Stimulated activated CD4-positive, alpha-beta T cell treated with anti-CD3 and anti-CD28 coated beads, Interleukin-1b, Interleukin-23, amount 100 ng/mL, for 48 hours (primary cell): ENCODE measurements around the gene ANKRA2.

Experiments
- DNase-seq: peaks from one replicate; pipeline ENCODE4 v3.0.0-alpha.2; 2020

The ANKRA2 gene

GRCh38 chr5:73565139-73565968 is at the start of gene ANKRA2, which contains the start of gene UTP15:
Gene ANKRA2, minus strand, starts transcription at chr5:73565639. Its CDS starts 2,758 bp downstream, at chr5:73562881.
Gene UTP15, plus strand, starts transcription at chr5:73565743. Its CDS starts 1,602 bp downstream, at chr5:73567345.
- DNase-seq = peak; percentile 97

- DNase-seq = no peak
Observed at GRCh38 chr5:73615085-73615484, 49.6 kb upstream of the ANKRA2 start.

- no peak for DNase-seq
Observed at GRCh38 chr5:73612799-73613198, 47.4 kb upstream of the ANKRA2 start.

- DNase-seq = no peak
Observed at GRCh38 chr5:73607228-73607627, 41.8 kb upstream of the ANKRA2 start.

GRCh38 chr5:73606206-73606753 is 40.8 kb upstream of the ANKRA2 start:
- no peak for DNase-seq

GRCh38 chr5:73605223-73606087 is 40.0 kb upstream of the ANKRA2 start:
- no peak for DNase-seq

- no peak for DNase-seq
Observed at GRCh38 chr5:73603998-73604397, 38.6 kb upstream of the ANKRA2 start.

GRCh38 chr5:73599380-73599779 is 33.9 kb upstream of the ANKRA2 start:
- DNase-seq = no peak

- DNase-seq = no peak
Observed at GRCh38 chr5:73596705-73597328, 31.4 kb upstream of the ANKRA2 start.

GRCh38 chr5:73592551-73592950 is 27.1 kb upstream of the ANKRA2 start:
- DNase-seq = no peak

- DNase-seq = no peak
Observed at GRCh38 chr5:73591698-73592501, 26.5 kb upstream of the ANKRA2 start.

GRCh38 chr5:73591102-73591695 is 25.8 kb upstream of the ANKRA2 start:
- peak; percentile 6 for DNase-seq

GRCh38 chr5:73587923-73588322 is 22.5 kb upstream of the ANKRA2 start:
- DNase-seq = no peak

GRCh38 chr5:73582285-73583145 is 17.1 kb upstream of the ANKRA2 start:
- DNase-seq = no peak

GRCh38 chr5:73565969-73566547 is 619 bp upstream of the ANKRA2 start:
- no peak for DNase-seq

GRCh38 chr5:73564675-73565074 is 764 bp downstream of the ANKRA2 start:
- DNase-seq = no peak

GRCh38 chr5:73564018-73564417 is 1.4 kb downstream of the ANKRA2 start:
- no peak for DNase-seq

- no peak for DNase-seq
Observed at GRCh38 chr5:73558950-73559349, 6.5 kb downstream of the ANKRA2 start.

- no peak for DNase-seq
Observed at GRCh38 chr5:73552642-73553041, 12.8 kb downstream of the ANKRA2 start.

- DNase-seq = no peak
Observed at GRCh38 chr5:73550016-73550415, 15.4 kb downstream of the ANKRA2 start.
